Measurements from ENCODE around the gene CHFR.
"Not testable (repeated sequence)": the region's sequence is repeated elsewhere in the genome, so short reads cannot be mapped to it uniquely, and the experiment has no call there.

Gene CHFR

GRCh38 chr12:132814232-132814631, 73.2 kb downstream of the CHFR start:
- TF ChIP-seq, protein P1, sequence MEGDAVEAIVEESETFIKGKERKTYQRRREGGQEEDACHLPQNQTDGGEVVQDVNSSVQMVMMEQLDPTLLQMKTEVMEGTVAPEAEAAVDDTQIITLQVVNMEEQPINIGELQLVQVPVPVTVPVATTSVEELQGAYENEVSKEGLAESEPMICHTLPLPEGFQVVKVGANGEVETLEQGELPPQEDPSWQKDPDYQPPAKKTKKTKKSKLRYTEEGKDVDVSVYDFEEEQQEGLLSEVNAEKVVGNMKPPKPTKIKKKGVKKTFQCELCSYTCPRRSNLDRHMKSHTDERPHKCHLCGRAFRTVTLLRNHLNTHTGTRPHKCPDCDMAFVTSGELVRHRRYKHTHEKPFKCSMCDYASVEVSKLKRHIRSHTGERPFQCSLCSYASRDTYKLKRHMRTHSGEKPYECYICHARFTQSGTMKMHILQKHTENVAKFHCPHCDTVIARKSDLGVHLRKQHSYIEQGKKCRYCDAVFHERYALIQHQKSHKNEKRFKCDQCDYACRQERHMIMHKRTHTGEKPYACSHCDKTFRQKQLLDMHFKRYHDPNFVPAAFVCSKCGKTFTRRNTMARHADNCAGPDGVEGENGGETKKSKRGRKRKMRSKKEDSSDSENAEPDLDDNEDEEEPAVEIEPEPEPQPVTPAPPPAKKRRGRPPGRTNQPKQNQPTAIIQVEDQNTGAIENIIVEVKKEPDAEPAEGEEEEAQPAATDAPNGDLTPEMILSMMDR (IDR thresholded peaks at IDR 0.05; ENCODE audit: insufficient read depth, low read length, poor library complexity, severe bottlenecking), result no peak
- DNase-seq (ENCODE audit: extremely low read depth, insufficient read length), result no peak
- Histone ChIP-seq H3K36me3 (ENCODE audit: control insufficient read depth, insufficient read depth, low read length) (peaks cover 38% of the 10 kb centered on the region), H3K4me3 (replicated peaks; ENCODE audit: low read depth, low read length) (no peak overlapping the region), H3K27me3 (replicated peaks; ENCODE audit: control insufficient read depth, insufficient read depth, low read length) (no peaks in the 10 kb centered on the region)

DNA sequence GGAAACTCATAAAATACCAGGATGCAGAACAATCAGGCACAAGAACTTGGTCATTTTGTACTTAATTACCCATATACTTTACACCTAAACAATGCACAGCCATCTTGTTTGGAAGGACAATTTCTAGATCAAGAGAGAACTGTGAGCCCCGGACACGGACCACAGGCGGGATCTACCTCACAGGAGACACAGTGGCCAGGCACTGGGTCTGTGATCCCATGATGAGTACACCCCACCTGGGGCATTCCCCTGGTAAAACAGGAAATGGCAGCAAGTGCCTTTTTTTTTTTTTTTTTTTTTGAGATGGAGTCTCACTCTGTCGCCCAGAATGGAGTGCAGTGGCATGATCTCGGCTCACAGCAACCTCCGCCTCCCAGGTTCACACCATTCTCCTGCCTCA, 74.0 kb downstream of the CHFR start:
- Histone ChIP-seq H3K4me3 (replicated peaks; ENCODE audit: low read depth, low read length) (no peak overlapping the region), H3K36me3 (ENCODE audit: control insufficient read depth, insufficient read depth, low read length) (peaks cover 36% of the 10 kb centered on the region), H3K27me3 (replicated peaks; ENCODE audit: control insufficient read depth, insufficient read depth, low read length) (no peaks in the 10 kb centered on the region)
- TF ChIP-seq, protein P1 (IDR thresholded peaks at IDR 0.05; ENCODE audit: insufficient read depth, low read length, poor library complexity, severe bottlenecking), result no peak
- DNase-seq (ENCODE audit: extremely low read depth, insufficient read length), result no peak

GRCh38 chr12:132812631-132813305, 74.6 kb downstream of the CHFR start:
- DNase-seq (ENCODE audit: extremely low read depth, insufficient read length), result no peak
- TF ChIP-seq, protein P1 (IDR thresholded peaks at IDR 0.05; ENCODE audit: insufficient read depth, low read length, poor library complexity, severe bottlenecking), result no peak
- Histone ChIP-seq H3K4me3 (replicated peaks; ENCODE audit: low read depth, low read length) (no peak overlapping the region), H3K27me3 (replicated peaks; ENCODE audit: control insufficient read depth, insufficient read depth, low read length) (no peaks in the 10 kb centered on the region), H3K36me3 (ENCODE audit: control insufficient read depth, insufficient read depth, low read length) (peaks cover 38% of the 10 kb centered on the region)

- TF ChIP-seq, protein P1 (IDR thresholded peaks at IDR 0.05; ENCODE audit: insufficient read depth, low read length, poor library complexity, severe bottlenecking), result peak; percentile 38
- not testable (repeated sequence) for H3K4me3 ChIP-seq (replicated peaks; ENCODE audit: low read depth, low read length); H3K27me3 ChIP-seq (replicated peaks; ENCODE audit: control insufficient read depth, insufficient read depth, low read length); DNase-seq (ENCODE audit: extremely low read depth, insufficient read length)
- peaks cover 41% of the 10 kb centered on the region for H3K36me3 ChIP-seq (ENCODE audit: control insufficient read depth, insufficient read depth, low read length)
Observed at GRCh38 chr12:132809391-132809790, 78.0 kb downstream of the CHFR start.

GRCh38 chr12:132807295-132808092, 79.9 kb downstream of the CHFR start:
- Histone ChIP-seq H3K4me3 (replicated peaks; ENCODE audit: low read depth, low read length) (no peak overlapping the region), H3K36me3 (ENCODE audit: control insufficient read depth, insufficient read depth, low read length) (peaks cover 41% of the 10 kb centered on the region), H3K27me3 (replicated peaks; ENCODE audit: control insufficient read depth, insufficient read depth, low read length) (no peaks in the 10 kb centered on the region)
- no peak for DNase-seq (ENCODE audit: extremely low read depth, insufficient read length)
- TF ChIP-seq, protein P1 (IDR thresholded peaks at IDR 0.05; ENCODE audit: insufficient read depth, low read length, poor library complexity, severe bottlenecking), result no peak
